GM12891 (cell line): ENCODE results near the gene ARPC4.

Experiments used
- POLR2A ChIP-seq: IDR thresholded peaks from 2 replicates; pipeline ENCODE4 v1.6.1; 2011; ENCODE audit warnings: low read depth, low read length, control low read depth
- POLR2AphosphoS5 ChIP-seq: IDR thresholded peaks from 2 replicates; pipeline ENCODE4 v1.6.1; 2011; ENCODE audit warnings: low read depth, low read length, control low read depth
- POU2F2 ChIP-seq: IDR thresholded peaks from 2 replicates; pipeline ENCODE4 v1.6.1; 2011; ENCODE audit warnings: low read depth, mild to moderate bottlenecking, control low read depth, low read length, moderate library complexity
- SPI1 ChIP-seq: IDR thresholded peaks from 2 replicates; pipeline ENCODE4 v1.6.1; 2011; ENCODE audit warnings: low read depth, low read length, control low read depth
- TAF1 ChIP-seq: IDR thresholded peaks from 2 replicates; pipeline ENCODE4 v1.6.1; 2011; ENCODE audit warnings: low read depth, low read length, control low read depth

DNA sequence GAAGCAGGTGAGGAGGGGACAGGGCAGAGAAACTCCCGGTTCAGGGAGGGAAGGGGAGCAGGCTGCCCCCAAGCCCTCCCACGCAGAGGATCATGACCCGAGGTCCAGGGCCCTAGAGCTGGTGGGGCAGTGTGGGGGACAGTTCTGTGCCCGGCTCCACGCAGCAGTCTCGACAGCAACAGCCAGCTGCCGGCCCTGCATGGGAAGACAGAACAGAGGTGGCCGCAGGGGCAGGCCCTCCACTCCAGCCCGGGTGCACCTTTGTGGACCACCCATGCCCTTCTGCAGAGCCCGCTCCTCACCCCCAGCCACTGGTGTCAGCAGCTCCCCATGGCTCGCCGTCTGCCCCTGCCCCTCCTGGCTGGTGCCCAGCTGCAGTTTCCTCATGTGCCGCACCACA, 35.5 kb upstream of the ARPC4 start:
- TF ChIP-seq POLR2A (no peak), POLR2AphosphoS5 (no peak), TAF1 (no peak), POU2F2 (no peak), SPI1 (no peak)
